MV-4-11 (cell line): ENCODE results near the gene NFKBIL1.
"Not testable (repeated sequence)": the region's sequence is repeated elsewhere in the genome, so short reads cannot be mapped to it uniquely, and the experiment has no call there.

Experiments used
- DNase-seq: peaks from one replicate; lab custom pipeline; 2025; lab: John Stamatoyannopoulos, UW

NFKBIL1 gene, protein sequence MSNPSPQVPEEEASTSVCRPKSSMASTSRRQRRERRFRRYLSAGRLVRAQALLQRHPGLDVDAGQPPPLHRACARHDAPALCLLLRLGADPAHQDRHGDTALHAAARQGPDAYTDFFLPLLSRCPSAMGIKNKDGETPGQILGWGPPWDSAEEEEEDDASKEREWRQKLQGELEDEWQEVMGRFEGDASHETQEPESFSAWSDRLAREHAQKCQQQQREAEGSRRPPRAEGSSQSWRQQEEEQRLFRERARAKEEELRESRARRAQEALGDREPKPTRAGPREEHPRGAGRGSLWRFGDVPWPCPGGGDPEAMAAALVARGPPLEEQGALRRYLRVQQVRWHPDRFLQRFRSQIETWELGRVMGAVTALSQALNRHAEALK

GRCh38 chr6:31546958-31547726 lies at the start of gene NFKBIL1:
NFKBIL1 (plus strand) TSS chr6:31547608; CDS start chr6:31547695, 87 bp downstream.
- peak; percentile 97 for DNase-seq

GRCh38 chr6:31498748-31499147 lies 48.7 kb upstream of the NFKBIL1 start:
- DNase-seq, result no peak

DNA sequence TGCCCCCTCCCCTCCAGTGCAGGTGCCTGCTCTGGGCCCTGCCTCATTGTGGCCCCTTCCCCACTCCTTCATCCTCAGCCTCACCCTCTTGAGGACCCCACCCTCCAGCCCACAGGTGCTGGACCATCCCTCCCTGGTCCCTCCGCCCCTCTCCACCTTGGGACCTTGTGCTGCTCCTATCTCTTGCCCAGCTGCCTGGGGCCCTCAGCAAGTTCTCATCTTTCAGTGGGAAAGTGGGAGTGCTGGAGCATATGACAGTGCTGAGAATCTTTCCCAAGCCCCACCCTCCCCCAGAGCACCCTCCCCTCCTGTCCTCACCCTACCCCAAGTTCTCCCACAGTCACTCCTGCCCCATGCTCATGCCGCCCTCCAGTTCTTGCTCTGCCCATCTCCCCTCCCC lies 47.8 kb upstream of the NFKBIL1 start:
- not testable (repeated sequence) for DNase-seq

GRCh38 chr6:31502586-31502985 lies 44.8 kb upstream of the NFKBIL1 start:
- DNase-seq, result peak; percentile 46

- DNase-seq, result not testable (repeated sequence)
Measured at GRCh38 chr6:31509036-31509435, 38.4 kb upstream of the NFKBIL1 start.

GRCh38 chr6:31510007-31510406 lies 37.4 kb upstream of the NFKBIL1 start:
- no peak for DNase-seq

DNA sequence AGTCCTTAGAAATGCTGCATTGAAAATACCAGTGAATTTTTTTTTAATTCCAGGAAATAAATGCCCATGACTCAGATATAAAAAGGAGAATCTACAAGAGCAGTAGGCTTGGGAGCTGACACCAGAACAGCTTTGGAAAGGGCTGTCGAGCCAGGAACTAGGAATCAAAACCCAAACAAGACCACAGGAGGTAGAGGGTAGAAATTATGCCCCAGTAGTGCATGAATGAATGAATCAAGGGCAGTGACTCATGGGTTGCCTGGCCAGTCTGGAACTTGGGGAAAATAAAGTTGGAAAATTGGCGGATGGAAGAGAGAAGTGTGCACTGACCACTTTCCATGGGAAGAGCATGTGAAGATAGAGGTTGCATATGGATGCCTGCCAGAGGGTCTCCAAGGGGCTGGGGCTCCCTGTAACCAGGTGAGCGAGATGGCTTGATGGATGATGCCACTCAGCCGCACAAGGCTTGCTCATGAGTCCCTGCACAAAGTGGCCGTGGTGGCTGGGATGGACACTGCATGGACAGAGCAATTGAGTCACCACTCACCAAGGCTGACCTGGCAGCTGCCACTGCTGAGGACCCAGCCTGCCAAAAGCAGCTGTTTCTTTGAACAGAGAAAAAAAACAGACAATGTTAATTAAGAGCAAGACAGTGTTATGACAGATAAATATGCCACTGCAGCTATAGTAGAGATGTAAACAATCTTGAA lies 33.8 kb upstream of the NFKBIL1 start:
- DNase-seq, result no peak

DNA sequence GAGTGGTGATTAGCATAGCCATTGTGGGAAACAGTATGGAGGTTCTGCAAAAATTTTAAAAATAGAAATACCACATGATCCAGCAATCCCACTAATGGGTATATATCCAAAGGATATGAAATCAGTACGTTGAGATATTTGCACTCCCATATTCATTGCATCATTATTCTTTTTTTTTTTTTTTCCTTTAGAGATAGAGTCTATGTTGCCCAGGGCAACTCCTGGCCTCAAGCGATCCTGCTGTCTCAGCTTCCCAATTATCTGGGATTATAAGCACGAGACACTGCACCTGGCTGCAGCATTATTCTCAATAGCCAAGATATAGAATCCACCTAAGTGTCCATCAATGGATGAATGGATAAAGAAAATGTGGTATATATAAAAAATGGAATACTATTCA lies 25.6 kb upstream of the NFKBIL1 start:
- no peak for DNase-seq

DNA sequence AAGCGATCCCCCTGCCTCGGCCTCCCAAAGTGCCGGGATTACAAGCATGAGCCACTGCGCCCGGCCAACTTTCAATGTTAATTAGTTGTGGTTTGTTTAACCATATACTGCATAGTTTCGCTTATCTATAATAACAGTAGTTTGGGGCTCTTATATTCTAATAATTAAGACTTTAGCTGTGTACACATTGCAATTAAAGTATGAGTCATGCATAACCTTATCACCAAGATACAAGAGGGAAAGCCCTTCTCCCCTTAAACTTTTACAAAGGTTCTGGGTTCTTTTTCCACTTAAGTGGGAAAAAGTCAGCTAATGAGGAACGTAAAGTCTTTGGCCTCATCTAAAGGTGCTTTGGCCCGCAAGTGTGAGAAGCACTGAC lies 21.9 kb upstream of the NFKBIL1 start:
- no peak for DNase-seq

- no peak for DNase-seq
Measured at GRCh38 chr6:31525932-31526591, 21.3 kb upstream of the NFKBIL1 start.

GRCh38 chr6:31528307-31528777 lies 19.1 kb upstream of the NFKBIL1 start:
- no peak for DNase-seq

GRCh38 chr6:31528821-31529328 lies 18.5 kb upstream of the NFKBIL1 start, which contains the start of gene MCCD1:
MCCD1 (plus strand) TSS chr6:31528962; CDS start chr6:31529015, 53 bp downstream.
- no peak for DNase-seq

DNA sequence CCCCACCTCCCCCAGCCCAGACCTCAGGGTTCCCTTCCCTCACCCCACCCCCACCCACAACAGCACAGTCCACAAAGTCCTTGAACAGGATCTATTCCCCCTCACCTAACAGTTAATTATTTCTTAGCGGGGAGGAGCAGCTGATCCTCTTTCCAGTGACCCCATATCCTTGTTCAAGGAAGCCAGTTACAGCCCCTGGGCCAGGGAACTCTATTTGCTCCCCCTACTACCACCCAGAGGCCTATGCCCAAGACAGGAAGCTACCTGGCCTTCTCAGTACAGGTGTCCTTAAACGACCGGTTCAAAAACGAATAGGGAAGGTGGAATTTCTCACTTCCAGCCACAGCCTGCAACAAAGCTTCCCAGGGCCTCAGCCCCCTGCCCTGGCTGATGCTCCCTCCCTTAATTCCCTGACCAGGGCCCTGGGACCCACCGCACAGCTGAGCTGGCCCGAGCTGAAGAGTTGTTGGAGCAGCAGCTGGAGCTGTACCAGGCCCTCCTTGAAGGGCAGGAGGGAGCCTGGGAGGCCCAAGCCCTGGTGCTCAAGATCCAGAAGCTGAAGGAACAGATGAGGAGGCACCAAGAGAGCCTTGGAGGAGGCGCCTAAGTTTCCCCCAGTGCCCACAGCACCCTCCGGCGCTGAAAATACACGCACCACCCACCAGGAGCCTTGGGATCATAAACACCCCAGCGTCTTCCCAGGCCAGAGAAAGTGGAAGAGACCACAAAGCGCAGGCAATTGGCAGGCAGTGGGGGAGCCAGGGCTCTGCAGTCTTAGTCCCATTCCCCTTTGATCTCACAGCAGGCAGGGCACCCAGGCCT lies 17.9 kb upstream of the NFKBIL1 start:
- DNase-seq, result no peak

- DNase-seq, result no peak
Measured at GRCh38 chr6:31530659-31531058, 16.7 kb upstream of the NFKBIL1 start.

GRCh38 chr6:31531162-31531561 lies 16.2 kb upstream of the NFKBIL1 start:
- DNase-seq, result no peak

- no peak for DNase-seq
Measured at GRCh38 chr6:31531771-31532643, 15.4 kb upstream of the NFKBIL1 start.

DNA sequence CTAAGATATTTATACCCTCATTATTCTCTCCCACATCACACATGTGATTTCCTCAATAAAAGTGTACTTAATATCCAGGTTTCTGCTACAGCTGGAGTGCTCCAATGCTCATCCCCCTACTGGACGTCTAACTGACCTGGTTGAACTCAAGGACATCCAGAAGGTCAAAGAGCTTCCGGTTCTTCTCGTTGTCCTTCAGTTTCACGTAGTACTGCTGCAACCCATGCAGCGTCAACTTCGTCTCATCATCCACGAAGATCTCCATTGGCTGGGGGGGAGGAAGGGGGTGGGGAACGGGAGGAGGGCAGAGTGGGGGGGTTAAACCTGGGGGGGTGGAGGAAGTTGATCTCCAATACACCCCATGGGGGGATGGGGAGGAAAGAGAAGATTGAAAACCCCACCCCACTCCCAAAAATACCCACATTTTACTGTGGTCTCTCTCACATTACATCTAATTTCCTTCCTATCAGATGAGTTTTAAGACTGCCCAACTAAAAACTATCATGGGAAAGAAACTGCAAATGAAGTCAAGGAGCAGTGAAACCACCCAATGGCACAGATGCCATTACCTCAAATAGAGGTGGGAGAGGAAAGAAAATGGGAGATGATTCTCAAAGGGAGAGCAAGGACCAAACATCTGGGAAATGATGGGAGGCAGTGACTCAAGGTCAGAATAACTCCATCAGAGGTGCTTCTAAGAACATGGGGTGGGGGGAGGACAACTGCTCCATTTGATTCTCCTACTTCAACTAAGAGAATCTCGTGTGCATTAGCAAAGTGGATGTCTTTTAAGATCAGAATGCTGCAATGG lies 14.6 kb upstream of the NFKBIL1 start:
- DNase-seq, result no peak

- DNase-seq, result no peak
Measured at GRCh38 chr6:31533455-31533841, 14.0 kb upstream of the NFKBIL1 start.

- DNase-seq, result no peak
Measured at GRCh38 chr6:31534011-31534410, 13.4 kb upstream of the NFKBIL1 start.
